GM18867 (cell line): ENCODE data around the gene MROH7.
A peak's percentile ranks its signal among the peaks of the same experiment; 100 is the strongest.

ENCODE experiments used
- ATAC-seq: cut with Tn5 transposase; IDR thresholded peaks from one replicate; pipeline ENCODE4 v1.9.1; 2021; ENCODE audit warnings: mild to moderate bottlenecking, moderate library complexity; ENCODE audit not compliant: unreplicated experiment

Gene MROH7

DNA sequence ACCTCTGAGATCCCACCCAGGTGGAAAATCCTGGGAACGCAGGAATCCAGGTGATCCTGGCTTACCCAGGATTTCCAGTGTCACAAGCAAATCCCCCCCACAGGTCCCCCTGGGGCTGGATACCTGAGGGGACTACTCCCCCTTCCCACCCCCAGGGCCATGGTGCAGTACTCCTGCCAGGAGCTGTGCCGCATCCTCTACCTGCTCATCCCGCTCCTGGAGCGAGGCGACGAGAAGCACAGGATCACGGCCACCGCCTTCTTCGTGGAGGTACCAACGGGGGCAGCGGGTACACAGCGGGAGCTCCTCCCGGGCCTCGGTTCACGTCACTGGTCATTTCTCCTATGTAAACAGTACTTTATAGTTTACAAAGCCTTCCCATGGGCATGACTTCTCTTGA, 53.6 kb downstream of the MROH7 start:
- ATAC-seq, result no peak

DNA sequence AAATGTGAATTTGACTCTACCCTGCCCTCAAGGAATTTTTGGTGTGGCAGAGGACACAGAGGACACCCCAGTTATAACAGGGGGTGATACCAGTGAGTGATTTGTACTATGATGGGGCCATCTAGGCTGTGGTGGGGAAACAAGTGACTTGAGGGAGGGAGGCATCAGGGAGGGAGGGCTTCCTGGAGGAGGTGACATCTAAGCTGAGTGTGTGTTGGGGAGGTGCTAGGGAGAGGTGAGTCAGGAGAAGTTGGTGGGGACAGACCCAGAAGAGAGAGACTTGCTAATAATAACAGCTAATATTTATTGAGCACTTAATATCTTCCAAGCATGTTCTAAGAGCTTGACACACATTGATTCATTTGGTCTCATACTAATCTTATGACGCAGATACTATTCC, 54.2 kb downstream of the MROH7 start:
- ATAC-seq, result no peak

DNA sequence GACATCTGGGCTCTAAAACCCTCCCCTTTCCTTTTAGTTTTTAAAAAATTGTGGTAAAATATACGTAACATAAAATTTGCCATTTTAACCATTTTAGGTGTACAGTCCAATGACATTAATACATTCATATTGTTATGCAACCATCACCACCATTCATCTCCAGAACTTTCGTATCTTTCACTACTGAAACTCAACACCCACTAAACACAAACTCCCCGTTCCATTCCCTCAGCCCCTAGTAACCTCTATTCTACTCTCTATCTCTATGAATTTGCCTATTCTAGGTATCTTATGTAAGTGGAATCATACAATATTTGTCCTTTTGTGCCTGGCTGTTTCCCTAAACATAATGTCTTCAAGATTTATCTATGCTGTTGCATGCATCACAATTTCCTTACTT, 54.7 kb downstream of the MROH7 start:
- ATAC-seq, result no peak

DNA sequence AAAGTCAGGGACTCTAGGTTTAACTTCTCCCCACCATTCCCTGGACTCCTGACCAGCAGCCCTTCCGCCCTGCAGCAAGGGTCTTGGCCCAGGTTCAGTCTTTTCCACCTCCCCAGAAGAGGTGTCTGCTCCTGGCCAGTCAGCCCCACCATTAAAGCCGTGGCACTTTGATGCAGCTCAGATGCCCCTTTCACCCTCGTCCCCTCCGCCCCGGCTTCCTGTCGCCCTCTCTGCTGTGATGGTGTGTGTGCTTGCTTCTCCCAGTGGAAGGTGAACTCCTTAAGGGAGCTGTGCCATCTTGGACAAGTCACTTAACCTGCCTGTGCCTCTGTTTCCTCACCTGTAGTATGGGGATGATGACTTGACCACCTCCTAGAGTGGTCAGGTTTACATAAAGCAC, 56.3 kb downstream of the MROH7 start:
- no peak for ATAC-seq

DNA sequence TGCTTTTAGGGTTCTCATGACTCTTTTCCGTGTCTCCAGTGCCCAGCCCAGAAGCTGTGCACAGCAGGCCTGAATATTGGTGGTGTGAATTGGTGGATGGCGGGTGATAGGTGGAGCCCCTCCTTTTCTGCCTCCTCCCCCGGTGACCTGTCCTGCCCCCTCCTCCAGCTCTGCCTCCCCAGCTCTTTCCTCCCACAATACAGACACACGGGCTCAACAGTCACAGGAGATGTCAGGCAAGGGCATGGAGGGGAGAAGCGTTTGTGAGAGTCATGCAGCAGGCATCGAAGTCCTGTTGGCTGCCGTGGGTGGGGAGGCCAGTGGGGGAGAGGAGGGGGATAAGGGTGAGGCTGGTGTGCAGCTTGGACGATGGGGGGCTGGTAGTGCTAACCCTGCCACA, 56.8 kb downstream of the MROH7 start:
- no peak for ATAC-seq

DNA sequence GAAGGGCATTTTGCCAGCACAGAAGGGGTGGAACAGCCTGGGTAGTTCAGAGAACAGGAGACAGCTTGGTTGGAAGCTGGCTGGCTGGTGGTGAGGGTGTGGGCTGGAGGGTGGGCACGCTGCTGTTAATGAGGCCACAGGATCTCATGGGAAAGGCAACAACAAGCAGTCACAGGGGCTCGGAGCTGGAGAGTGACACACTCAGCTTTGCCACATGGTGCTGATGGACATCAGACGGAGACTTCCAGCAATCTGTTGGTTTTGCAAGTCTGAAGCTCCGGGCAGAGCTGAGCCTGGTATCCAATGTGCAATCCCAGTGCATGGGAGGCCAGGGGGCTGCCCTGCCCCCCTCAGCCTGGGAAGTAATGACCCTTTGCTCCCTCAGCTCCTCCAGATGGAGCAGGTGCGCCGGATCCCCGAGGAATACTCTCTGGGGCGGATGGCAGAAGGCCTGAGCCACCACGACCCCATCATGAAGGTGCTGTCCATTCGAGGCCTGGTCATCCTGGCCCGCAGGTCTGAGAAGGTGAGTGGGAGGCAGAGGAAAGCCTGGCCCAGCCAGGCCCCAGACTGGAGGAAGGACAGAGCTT, 58.4 kb downstream of the MROH7 start:
- no peak for ATAC-seq

DNA sequence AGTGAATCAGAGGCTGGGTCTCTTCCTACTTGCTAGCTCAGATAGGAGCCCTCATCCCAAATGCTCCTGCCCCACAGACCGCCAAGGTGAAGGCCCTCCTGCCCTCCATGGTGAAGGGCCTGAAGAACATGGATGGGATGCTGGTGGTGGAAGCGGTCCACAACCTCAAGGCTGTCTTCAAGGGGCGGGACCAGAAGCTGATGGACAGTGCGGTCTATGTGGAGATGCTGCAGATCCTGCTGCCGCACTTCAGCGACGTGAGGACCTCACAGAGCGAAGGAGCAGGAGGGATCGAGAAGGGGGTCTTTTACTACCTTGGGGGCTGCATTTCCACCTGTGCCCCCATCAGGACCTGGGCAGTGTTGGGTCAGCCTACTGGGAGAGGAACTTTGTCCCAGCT, 59.5 kb downstream of the MROH7 start:
- no peak for ATAC-seq

DNA sequence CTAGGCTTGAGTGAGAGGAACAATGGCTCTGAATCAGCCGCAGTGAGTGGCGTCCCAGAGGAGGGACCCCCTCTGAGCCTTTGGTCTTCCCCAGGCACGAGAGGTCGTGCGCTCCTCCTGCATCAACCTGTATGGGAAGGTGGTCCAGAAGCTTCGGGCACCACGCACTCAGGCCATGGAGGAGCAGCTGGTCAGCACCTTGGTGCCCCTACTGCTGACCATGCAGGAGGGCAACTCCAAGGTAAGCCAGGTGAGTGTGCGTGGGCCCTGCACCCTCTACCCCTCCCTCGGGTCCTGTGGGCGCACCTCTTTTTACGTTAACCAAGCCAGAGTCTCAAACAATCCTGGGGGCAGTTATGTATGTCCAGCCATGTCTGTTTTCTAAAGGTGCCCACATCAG, 60.4 kb downstream of the MROH7 start:
- ATAC-seq, result no peak

DNA sequence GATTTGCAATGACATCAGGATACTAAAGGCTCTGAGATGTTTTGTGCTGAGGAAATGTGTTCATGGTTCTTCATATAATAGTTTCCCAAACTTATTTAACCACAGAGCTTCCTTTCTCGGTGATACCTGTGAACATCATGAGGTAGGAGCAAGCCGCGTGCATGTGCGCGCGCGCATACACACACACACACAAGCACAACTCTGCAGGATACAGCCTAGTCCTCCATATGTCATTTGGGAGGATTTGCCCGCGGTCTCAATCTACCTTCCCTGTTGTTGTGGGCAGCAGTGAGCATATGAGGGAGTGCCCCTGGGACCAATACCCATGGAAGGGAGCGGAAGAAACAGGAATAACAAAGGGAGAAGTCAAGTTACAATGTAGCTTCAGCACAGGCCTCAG, 61.9 kb downstream of the MROH7 start:
- no peak for ATAC-seq

DNA sequence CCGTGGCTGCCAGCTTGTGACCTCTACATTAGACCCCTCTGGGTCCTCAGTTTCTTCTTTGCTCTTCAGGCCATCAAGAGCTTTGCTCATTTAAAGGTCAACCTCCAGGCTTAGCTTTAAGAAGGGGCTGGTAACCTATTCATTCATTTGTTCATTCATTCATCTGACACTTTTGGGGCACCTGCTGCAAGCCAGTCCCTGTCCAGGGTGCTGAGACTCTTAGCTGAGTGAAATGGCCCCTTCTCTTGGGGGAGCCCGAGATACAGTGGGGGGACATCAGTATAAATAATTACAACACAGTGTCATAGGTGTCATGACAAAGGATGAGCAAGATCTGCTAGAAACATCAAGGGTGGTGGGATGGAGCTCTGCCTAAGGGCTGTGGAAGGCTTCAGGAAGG, 63.6 kb downstream of the MROH7 start:
- ATAC-seq, result no peak

DNA sequence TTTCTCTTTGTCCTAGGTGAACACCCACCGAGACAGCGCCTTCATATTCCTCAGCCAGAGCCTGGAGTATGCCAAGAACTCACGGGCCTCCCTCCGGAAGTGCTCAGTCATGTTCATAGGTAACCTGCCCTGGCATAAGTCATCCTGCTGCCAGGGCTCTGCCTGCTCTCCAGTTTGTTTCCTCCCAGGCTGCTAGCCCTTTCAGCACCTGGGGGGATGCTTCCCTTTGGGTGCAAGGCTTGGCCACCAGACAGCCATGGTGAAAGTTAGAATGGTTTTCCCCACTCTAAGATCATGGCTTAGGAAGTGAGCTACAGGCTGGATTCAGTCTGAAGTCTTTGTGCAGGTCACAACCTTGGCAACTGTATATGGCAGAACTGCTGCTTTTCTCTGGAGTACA, 64.8 kb downstream of the MROH7 start:
- ATAC-seq, result no peak

DNA sequence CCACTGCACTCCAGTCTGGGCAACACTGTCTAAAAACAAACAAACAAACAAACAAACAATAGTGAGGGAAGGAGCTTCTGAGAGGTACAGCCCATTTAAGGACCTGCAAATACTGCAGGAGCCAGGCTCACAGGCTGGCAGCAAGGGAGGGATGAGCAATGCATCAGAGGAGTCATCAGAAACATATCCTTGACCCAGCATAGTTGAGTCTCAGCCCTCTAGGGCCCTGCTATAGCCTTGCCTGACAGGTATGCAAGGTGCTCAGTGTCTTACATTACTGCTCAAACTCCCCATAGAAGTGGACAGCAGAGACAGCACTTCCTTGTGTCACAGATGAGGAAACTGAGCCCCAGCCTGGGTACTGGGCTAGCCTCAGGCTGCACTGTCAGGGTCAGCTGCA, 66.8 kb downstream of the MROH7 start:
- no peak for ATAC-seq

DNA sequence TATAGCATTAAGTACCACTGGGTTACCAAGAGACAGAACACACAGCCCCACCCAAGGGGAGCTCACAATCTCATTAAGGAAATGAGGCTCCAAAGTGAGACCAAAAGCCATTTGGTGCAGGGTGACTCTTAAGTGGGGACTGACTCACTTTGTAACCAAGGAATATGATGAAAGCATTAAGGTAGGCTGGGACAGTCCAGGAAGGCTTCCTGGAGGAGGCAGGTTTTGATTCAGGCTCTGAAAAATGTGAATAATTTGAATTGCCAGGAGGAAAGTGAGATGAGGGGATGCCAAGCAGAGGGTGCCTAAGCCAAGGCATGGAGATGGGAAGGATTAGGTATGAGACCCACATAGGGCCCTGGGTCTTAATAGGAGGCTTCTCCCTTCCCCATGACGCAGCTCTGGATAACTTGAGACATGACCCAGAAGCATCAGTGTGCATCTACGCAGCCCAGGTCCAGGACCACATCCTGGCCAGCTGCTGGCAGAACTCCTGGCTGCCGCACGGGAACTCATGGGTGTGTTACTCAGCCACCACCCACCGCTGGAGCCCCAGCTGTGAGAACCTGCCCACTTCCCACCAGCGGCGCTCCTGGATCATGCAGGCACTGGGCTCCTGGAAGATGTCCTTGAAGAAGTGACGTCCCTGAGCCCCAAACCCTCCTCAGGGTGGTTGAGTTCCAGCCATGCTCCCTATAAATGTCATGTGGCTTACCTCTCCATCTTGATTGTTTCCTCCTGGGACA, 68.1 kb downstream of the MROH7 start:
- ATAC-seq, result no peak

DNA sequence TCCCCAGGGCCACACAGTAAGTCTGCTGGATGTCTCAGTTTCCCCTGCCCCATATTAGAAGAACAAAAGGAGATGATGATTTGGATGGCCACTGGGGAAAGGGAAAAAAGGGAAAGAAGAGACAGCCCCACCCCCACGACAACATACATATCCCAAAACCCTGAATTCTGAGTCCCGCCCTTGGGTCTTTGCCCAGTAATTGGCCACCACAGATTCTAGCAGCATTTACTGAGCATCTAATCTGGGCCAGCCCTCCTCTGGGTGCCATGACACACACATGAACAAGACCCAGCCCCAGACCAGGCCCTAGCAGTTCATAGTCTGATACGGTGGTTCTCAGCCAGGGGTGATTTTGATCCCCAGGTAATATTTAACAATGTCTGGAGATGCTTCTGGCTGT, 68.8 kb downstream of the MROH7 start:
- ATAC-seq, result no peak

DNA sequence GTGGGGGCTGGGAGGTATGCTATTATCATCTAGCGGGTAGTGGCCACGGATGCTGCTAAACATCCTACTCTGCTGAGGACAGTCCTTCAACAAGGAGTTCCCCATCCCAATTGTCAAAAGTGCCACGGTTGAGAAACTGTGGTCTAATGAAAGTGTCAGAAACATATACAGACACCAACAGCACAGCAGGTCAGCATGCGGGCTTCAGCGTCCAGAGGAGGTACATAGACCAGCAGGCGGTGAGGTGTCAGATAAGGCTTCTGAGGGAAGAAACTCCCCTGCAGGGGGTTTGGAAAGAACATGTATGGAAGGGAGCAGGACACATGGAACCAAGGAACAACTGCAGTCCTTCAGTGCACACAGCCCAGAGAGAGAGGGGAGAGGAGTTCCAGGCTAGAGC, 69.3 kb downstream of the MROH7 start:
- no peak for ATAC-seq

DNA sequence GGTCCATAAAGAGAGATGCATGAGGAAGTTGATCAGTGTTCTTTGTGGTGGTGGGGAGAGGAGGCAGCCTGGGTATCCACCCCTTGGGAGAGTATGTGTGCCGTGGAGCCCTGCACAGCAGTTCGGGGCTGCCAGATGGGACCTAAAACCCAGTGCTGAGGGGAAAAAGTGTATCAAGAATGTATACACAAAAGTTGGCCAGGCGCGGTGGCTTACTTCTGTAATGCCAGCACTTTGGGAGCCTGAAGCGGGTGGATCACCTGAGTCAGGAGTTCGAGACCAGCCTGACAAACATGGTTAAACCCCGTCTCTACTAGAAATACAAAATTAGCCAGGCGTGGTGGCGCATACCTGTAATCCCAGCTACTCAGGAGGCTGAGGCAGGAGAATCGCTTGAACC, 70.0 kb downstream of the MROH7 start:
- no peak for ATAC-seq

DNA sequence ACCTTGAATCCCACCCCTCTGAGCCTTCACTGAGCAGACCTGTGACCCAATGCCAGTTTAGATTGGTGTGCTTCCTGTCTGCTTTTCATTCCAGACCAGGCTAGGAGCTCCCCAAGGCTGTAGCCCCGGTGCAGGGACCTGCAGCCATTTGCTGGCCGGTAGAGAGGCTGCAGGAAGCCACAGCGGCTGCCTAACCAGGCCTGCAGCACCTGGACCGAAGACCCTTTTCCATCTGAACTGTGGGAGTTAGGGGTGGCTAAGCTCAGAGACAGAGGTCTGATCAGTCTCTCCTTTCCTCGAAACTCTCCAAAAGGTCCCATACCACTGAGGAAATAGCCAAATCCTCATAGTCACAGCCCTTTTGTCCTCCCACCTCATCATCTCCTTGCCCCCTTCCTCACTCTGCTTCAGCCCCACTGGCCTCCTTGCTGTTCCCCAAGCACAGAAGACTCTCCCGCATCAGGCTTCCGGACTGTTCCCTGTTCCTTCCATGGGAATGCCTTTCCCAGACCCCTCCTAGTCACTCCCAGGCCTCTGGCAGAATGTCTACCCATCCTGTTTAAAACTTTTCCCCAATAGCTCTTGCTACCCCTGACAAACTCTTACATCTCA, 73.4 kb downstream of the MROH7 start:
- ATAC-seq, result no peak

DNA sequence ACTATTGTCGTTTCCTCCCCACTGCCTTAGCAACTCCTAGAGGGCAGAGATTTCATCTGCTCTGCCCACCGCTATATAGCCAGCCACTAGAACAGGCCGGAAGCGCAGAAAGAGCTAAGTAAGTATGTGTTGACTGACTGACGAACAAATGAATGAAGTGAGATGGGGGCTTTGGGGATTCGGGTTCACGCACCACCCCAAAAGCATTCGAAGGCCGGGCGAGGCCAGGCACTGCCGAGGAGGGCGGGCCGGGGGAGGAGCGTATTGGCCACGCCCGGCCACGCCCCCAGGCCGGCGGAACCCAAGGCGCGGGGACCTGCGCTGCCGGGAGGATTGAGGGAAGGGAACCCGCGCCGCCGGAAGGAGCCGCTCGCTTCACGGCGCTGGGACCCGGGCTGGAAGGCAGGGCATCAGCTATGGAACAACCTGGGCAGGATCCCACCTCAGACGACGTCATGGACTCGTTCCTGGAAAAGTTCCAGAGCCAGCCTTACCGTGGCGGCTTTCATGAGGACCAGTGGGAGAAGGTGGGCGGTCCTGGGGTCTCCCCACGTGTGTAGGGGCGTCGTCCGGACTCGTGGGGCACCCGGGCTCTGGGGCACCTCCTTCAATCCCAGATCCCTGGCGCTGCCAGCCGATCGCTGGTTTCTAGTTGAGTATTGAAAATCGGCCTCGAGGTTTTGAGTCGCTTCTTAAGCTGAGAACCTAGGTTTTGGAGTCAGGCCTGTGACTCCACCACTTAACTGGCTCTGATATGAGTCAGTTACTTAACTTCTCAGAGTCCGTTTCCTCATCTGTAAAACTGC, 74.1 kb downstream of the MROH7 start, which contains the start of gene TTC4:
Gene TTC4, plus strand, starts transcription at position 369 of the 806 bp plus-strand sequence. Its CDS starts 48 bp downstream, at position 417.
- peak; percentile 97 for ATAC-seq

DNA sequence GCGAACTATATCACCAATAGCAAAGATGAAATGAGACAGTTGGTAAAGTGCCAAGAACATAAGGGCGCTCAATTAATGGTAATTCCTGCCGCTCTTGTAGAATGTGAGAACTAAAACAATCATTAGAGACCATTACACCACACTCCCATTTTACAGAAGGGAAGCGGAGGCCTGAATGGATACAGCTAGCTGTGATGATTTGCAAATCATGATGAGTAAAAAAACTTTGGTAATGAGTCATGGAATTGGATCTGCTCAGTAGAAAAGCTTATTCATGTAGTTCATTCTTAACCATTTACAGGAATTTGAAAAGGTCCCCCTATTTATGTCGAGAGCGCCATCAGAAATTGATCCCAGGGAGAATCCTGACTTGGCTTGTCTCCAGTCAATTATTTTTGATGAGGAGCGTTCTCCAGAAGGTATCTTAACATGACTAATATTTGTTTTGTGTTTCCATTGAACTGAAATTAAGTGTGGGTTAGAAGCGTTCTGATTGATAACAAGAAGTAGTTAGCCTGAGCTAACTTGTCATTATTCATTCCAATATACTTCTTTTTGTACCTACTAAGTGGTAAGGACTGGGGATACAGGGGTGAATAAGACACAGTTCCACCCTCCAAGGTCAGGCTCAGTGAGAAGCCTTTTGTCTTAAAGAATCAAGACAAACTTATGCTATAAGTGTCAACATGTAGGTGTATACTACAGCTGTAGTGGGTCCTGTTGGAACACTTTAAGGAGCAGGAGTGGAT, 74.9 kb downstream of the MROH7 start:
- ATAC-seq, result peak; percentile 6

DNA sequence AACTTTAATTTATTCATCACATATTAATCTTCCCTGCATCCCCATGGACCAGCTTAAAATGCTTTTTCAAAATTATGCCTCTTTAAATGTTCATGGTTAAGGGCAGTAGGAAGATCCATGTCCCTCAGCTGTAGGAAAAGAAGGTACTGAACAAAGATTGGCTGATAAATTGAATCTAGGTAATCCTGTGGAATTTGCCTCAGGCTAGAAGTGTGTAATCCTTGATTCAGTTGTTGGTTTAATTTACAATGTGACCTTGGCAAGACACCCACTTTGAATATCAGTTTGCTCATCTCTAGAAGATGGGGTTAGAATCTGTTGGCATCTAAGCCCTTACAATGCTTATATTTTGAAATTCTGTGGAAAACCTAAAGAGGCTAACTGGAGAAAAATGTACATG, 80.1 kb downstream of the MROH7 start:
- ATAC-seq, result no peak

DNA sequence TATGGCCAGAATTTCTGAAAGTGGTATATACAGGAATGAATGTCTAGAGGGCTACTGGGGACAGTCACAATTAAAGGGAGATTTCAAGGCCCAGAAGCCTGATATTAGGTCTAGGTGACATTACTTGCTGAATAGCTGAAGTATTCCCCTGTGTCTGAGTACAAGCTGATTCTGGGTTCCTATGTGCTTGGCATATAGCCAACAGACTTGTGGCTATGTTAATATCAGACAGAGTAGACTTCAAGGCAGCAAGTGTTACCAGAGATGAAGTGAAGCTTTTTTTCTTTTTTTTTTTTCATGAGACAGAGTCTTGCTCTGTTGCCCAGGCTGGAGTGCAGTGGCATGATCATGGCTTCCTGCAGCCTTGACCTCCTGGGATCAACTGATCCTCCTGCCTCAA, 82.4 kb downstream of the MROH7 start:
- ATAC-seq, result no peak
